Parathyroid adenoma (tissue), 2 donors: Measurements from ENCODE around the gene TMBIM6.

ENCODE experiments used
- H2AFZ ChIP-seq: fragments of 300-600 bp; sonication (generic); one replicate; pipeline ENCODE4 v1.7.0; 2017; ENCODE audit warnings: antibody characterized with exemption, mild to moderate bottlenecking
- H3K27ac ChIP-seq: fragments of 300-600 bp; sonication (generic); one replicate; pipeline ENCODE4 v1.7.0; 2017
- H3K27me3 ChIP-seq: fragments of 300-600 bp; sonication (generic); one replicate; pipeline ENCODE4 v1.7.0; 2017; ENCODE audit warnings: low read length; ENCODE audit not compliant: control insufficient read depth, insufficient read depth
- H3K36me3 ChIP-seq: fragments of 300-600 bp; sonication (generic); one replicate; pipeline ENCODE4 v1.7.0; 2017; ENCODE audit warnings: low read length; ENCODE audit not compliant: control insufficient read depth, insufficient read depth
- H3K4me1 ChIP-seq: fragments of 300-600 bp; sonication (generic); one replicate; pipeline ENCODE4 v1.7.0; 2017; ENCODE audit warnings: control low read depth
- H3K4me2 ChIP-seq: fragments of 300-600 bp; sonication (generic); one replicate; pipeline ENCODE4 v1.7.0; 2017; ENCODE audit warnings: low read length
- H3K4me3 ChIP-seq: fragments of 300-600 bp; sonication (generic); one replicate; pipeline ENCODE4 v1.7.0; 2017; ENCODE audit warnings: low read depth, low read length
- H3K79me2 ChIP-seq: fragments of 300-600 bp; sonication (generic); one replicate; pipeline ENCODE4 v1.7.0; 2017; ENCODE audit warnings: control low read depth
- H3K9ac ChIP-seq: fragments of 300-600 bp; sonication (generic); one replicate; pipeline ENCODE4 v1.7.0; 2017; ENCODE audit warnings: mild to moderate bottlenecking
- H3K9me3 ChIP-seq: fragments of 300-600 bp; sonication (generic); one replicate; pipeline ENCODE4 v1.7.0; 2017; ENCODE audit warnings: low read length; ENCODE audit not compliant: control insufficient read depth
- CTCF ChIP-seq: fragments of 300-600 bp; sonication (generic); IDR thresholded peaks from one replicate; pipeline ENCODE4 v1.7.0; 2017; ENCODE audit warnings: antibody characterized with exemption, mild to moderate bottlenecking
- donor health status: primary hyperparathyroidism.

Gene TMBIM6

GRCh38 chr12:49703647-49704137 is 37.7 kb upstream of the TMBIM6 start:
- H2AFZ ChIP-seq: no peak overlapping the region
- H3K9ac ChIP-seq: no peak overlapping the region
- H3K4me1 ChIP-seq: peaks cover 8% of the 10 kb centered on the region
- H3K27ac ChIP-seq: no peak overlapping the region
- H3K9me3 ChIP-seq: no peaks in the 10 kb centered on the region
- H3K4me2 ChIP-seq: no peak overlapping the region
- H3K4me3 ChIP-seq: no peak overlapping the region
- no peaks in the 10 kb centered on the region for H3K79me2 ChIP-seq
- H3K27me3 ChIP-seq: no peaks in the 10 kb centered on the region
- TF ChIP-seq CTCF: no peak
- H3K36me3 ChIP-seq: no peaks in the 10 kb centered on the region

GRCh38 chr12:49705479-49706134 is 35.8 kb upstream of the TMBIM6 start:
- no peak for TF ChIP-seq CTCF

GRCh38 chr12:49706351-49707127 is 34.8 kb upstream of the TMBIM6 start:
- H3K4me3 ChIP-seq: peak overlapping the region; percentile 61
- no peaks in the 10 kb centered on the region for H3K36me3 ChIP-seq
- H3K9me3 ChIP-seq: no peaks in the 10 kb centered on the region
- TF ChIP-seq CTCF: no peak
- no peaks in the 10 kb centered on the region for H3K27me3 ChIP-seq
- peak overlapping the region; percentile 5 for H3K27ac ChIP-seq
- peak overlapping the region; percentile 89 for H2AFZ ChIP-seq
- H3K9ac ChIP-seq: no peak overlapping the region
- H3K79me2 ChIP-seq: no peaks in the 10 kb centered on the region
- peaks cover 8% of the 10 kb centered on the region for H3K4me1 ChIP-seq
- H3K4me2 ChIP-seq: peak overlapping the region; percentile 72

More at GRCh38 chr12:49705479-49706134, 35.8 kb upstream of the TMBIM6 start:
- Histone ChIP-seq H3K27ac (peak overlapping the region; percentile 5), H3K4me3 (peak overlapping the region; percentile 61), H3K79me2 (no peaks in the 10 kb centered on the region), H3K36me3 (no peaks in the 10 kb centered on the region), H3K9ac (no peak overlapping the region), H2AFZ (peak overlapping the region; percentile 14), H3K9me3 (no peaks in the 10 kb centered on the region), H3K27me3 (no peaks in the 10 kb centered on the region), H3K4me2 (no peak overlapping the region), H3K4me1 (peaks cover 8% of the 10 kb centered on the region)

- Histone ChIP-seq H3K4me1 (peaks cover 8% of the 10 kb centered on the region), H3K4me2 (peak within 1 kb of the TSS; percentile 72)
- peak; percentile 99 for TF ChIP-seq CTCF
Observed at GRCh38 chr12:49707128-49707811, 34.1 kb upstream of the TMBIM6 start, which contains the start of gene FMNL3. Gene FMNL3 (minus strand): TSS chr12:49707405. CDS start chr12:49707180, 225 bp downstream.

More at GRCh38 chr12:49707128-49707811, 34.1 kb upstream of the TMBIM6 start, which contains the start of gene FMNL3:
- Histone ChIP-seq H3K36me3 (no peaks in the 10 kb centered on the region), H2AFZ (peak within 1 kb of the TSS; percentile 89), H3K27ac (peak within 1 kb of the TSS; percentile 5), H3K4me3 (peak within 1 kb of the TSS; percentile 61), H3K27me3 (no peaks in the 10 kb centered on the region), H3K9ac (no peak within 1 kb of the TSS), H3K79me2 (no peaks in the 10 kb centered on the region), H3K9me3 (no peaks in the 10 kb centered on the region)
